ENCODE data around the gene TGM3.

DNA sequence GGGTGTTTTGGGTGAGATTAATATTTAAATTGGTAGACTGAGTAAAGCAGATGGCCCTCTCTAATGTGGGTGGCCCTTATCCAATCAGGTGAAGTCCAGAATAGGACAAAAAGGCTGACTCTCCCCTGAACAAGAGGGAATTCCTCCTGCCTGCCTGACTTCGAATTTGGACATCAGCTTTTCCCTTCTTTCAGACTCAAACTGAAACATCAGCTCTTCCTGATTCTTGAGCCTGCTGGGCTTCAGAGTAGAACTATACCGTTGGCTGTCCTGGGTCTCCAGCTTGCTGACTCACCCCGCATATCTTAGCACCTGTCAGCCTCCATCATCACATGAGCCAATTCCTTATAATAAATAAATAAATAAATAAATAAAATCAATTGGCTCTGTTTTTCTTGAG is 69.9 kb downstream of the TGM3 start:
- TF ChIP-seq POLR2A (IDR thresholded peaks at IDR 0.05; ENCODE audit: low read depth, low read length) (no peak), SPI1 (IDR thresholded peaks at IDR 0.05; ENCODE audit: low read depth, low read length) (no peak), POLR2AphosphoS5 (IDR thresholded peaks at IDR 0.05; ENCODE audit: low read depth, low read length) (no peak)

Measured in GM12891 (cell line).